Measurements from ENCODE around the gene TNNT2. TPM values are rescaled to one million over a fixed set of nuclear protein-coding genes. Genes with fewer than 3 reads are reported as not detected.

Gene TNNT2
- total and polyA plus RNA-seq, 2 donors from 2014 or later: 2.1 to 117 TPM

GRCh38 chr1:201394591-201394990 lies 17.1 kb upstream of the TNNT2 start:
- TF ChIP-seq, protein P1, sequence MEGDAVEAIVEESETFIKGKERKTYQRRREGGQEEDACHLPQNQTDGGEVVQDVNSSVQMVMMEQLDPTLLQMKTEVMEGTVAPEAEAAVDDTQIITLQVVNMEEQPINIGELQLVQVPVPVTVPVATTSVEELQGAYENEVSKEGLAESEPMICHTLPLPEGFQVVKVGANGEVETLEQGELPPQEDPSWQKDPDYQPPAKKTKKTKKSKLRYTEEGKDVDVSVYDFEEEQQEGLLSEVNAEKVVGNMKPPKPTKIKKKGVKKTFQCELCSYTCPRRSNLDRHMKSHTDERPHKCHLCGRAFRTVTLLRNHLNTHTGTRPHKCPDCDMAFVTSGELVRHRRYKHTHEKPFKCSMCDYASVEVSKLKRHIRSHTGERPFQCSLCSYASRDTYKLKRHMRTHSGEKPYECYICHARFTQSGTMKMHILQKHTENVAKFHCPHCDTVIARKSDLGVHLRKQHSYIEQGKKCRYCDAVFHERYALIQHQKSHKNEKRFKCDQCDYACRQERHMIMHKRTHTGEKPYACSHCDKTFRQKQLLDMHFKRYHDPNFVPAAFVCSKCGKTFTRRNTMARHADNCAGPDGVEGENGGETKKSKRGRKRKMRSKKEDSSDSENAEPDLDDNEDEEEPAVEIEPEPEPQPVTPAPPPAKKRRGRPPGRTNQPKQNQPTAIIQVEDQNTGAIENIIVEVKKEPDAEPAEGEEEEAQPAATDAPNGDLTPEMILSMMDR (IDR thresholded peaks at IDR 0.05; ENCODE audit: borderline replicate concordance, extremely low read depth, insufficient read depth): no peak
- Histone ChIP-seq H3K27me3 (ENCODE audit: control insufficient read depth, insufficient read depth, low read length) (peaks cover 4% of the 10 kb centered on the region), H3K27ac (ENCODE audit: low read depth in 2 of 2, low read length in 2 of 2) (no peak overlapping the region), H3K9me3 (ENCODE audit: control insufficient read depth in 2 of 3, insufficient read depth in 1 of 3, low read length in 3 of 3) (no peaks in the 10 kb centered on the region), H3K4me1 (ENCODE audit: control insufficient read depth in 2 of 3, insufficient read depth in 2 of 3, low read depth in 1 of 3, low read length in 3 of 3) (peaks cover 0 to 30% (median 23%) of the 10 kb centered on the region in 3 donors), H3K4me3 (ENCODE audit: low read length in 3 of 3) (no peak overlapping the region), H3K9ac (ENCODE audit: low read length in 3 of 3) (no peak overlapping the region), H3K36me3 (ENCODE audit: control insufficient read depth in 2 of 3, insufficient read depth in 3 of 3, low read length in 3 of 3) (no peaks in the 10 kb centered on the region)
- DNase-seq (peak in 1 of 5 donors; percentile 48), FAIRE-seq (no peak)
- intact Hi-C loops (cut with DNase I): no loop called here

- Histone ChIP-seq H3K9ac (ENCODE audit: low read length in 3 of 3) (no peak overlapping the region), H3K4me3 (ENCODE audit: low read length in 3 of 3) (no peak overlapping the region), H3K36me3 (ENCODE audit: control insufficient read depth in 2 of 3, insufficient read depth in 3 of 3, low read length in 3 of 3) (peaks cover 0 to 8% (median 0%) of the 10 kb centered on the region in 3 donors), H3K9me3 (ENCODE audit: control insufficient read depth in 2 of 3, insufficient read depth in 1 of 3, low read length in 3 of 3) (no peaks in the 10 kb centered on the region), H3K4me1 (ENCODE audit: control insufficient read depth in 2 of 3, insufficient read depth in 2 of 3, low read depth in 1 of 3, low read length in 3 of 3) (peaks cover 0 to 29% (median 23%) of the 10 kb centered on the region in 3 donors), H3K27me3 (ENCODE audit: control insufficient read depth, insufficient read depth, low read length) (no peaks in the 10 kb centered on the region), H3K27ac (ENCODE audit: low read depth in 2 of 2, low read length in 2 of 2) (no peak overlapping the region)
- DNase-seq (peak in 1 of 5 donors; percentile 23), FAIRE-seq (no peak)
- intact Hi-C loops (cut with DNase I): no loop called here
- TF ChIP-seq, protein P1 (IDR thresholded peaks at IDR 0.05; ENCODE audit: borderline replicate concordance, extremely low read depth, insufficient read depth): no peak
These were observed 15.6 kb upstream of the TNNT2 start for GRCh38 chr1:201393076-201393475.

GRCh38 chr1:201391651-201392511 lies 14.4 kb upstream of the TNNT2 start:
- H3K4me1 ChIP-seq (ENCODE audit: control insufficient read depth in 2 of 3, insufficient read depth in 2 of 3, low read depth in 1 of 3, low read length in 3 of 3): peaks cover 0 to 19% (median 17%) of the 10 kb centered on the region in 3 donors
- H3K4me3 ChIP-seq (ENCODE audit: low read length in 3 of 3): no peak overlapping the region
- no peaks in the 10 kb centered on the region for H3K9me3 ChIP-seq (ENCODE audit: control insufficient read depth in 2 of 3, insufficient read depth in 1 of 3, low read length in 3 of 3)
- TF ChIP-seq, protein P1 (IDR thresholded peaks at IDR 0.05; ENCODE audit: borderline replicate concordance, extremely low read depth, insufficient read depth): no peak
- intact Hi-C loops (cut with DNase I): no loop called here
- no peaks in the 10 kb centered on the region for H3K27me3 ChIP-seq (ENCODE audit: control insufficient read depth, insufficient read depth, low read length)
- FAIRE-seq (no peak), DNase-seq (peak in 1 of 5 donors; percentile 25)
- no peak overlapping the region for H3K27ac ChIP-seq (ENCODE audit: low read depth in 2 of 2, low read length in 2 of 2)
- peaks cover 0 to 8% (median 0%) of the 10 kb centered on the region in 3 donors for H3K36me3 ChIP-seq (ENCODE audit: control insufficient read depth in 2 of 3, insufficient read depth in 3 of 3, low read length in 3 of 3)
- peak overlapping the region in 1 of 3 donors; percentile 9 for H3K9ac ChIP-seq (ENCODE audit: low read length in 3 of 3)

Data from kidney (tissue), 14 donors.